Activated CD8-positive, alpha-beta memory T cell treated with anti-CD3 and anti-CD28 coated beads for 4 hours (primary cell): Measurements from ENCODE around the gene PRRC2A.
A peak's percentile ranks its signal among the peaks of the same experiment; 100 is the strongest.

ENCODE experiments used
- DNase-seq, 2 donors: peaks; one replicate each; pipeline ENCODE4 v3.0.0-alpha.2; 2020; ENCODE audit warnings: low read depth in 2 of 2

PRRC2A gene

DNA sequence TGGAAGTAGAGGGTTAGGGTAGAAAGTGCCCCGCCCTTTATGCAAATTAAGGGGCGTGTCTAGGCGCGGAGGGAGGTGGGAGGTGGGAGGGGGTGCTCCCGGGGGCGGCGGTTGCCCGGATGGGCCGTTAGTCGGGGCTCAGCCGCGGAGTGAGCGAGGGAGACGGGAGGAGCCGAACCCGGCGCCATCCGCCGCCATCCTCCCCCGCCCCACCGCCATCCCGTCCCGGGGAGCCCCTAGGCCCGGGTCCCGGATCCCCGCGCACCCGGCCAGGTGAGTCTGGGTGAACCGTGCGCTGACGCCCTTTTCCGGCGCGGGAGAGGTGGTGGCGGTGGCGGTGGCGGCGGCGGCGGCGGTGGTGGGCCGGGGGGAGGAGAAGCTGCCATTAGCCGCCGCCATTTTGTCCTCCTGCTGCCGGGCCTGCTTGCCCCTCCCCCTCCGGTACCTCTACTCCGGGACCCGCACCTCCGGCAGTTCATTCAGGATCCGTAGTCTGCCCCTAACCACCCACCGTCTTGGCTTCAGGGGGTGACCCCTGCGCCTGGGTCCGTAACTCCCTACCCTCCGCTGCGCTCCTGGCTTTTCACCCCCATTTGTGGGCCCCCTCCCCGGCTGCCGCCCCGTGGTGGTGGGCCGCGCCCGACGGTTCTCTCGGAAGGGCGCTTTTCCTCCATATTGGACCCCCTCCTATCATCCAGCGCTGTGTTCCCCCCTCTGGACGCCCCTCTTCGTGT is at the start of gene PRRC2A:
Gene PRRC2A (plus strand): TSS at position 130 of the 734 bp plus-strand sequence. CDS start 2,075 bp downstream, outside the sequence.
- DNase-seq = peak; percentile 64 to 95

DNA sequence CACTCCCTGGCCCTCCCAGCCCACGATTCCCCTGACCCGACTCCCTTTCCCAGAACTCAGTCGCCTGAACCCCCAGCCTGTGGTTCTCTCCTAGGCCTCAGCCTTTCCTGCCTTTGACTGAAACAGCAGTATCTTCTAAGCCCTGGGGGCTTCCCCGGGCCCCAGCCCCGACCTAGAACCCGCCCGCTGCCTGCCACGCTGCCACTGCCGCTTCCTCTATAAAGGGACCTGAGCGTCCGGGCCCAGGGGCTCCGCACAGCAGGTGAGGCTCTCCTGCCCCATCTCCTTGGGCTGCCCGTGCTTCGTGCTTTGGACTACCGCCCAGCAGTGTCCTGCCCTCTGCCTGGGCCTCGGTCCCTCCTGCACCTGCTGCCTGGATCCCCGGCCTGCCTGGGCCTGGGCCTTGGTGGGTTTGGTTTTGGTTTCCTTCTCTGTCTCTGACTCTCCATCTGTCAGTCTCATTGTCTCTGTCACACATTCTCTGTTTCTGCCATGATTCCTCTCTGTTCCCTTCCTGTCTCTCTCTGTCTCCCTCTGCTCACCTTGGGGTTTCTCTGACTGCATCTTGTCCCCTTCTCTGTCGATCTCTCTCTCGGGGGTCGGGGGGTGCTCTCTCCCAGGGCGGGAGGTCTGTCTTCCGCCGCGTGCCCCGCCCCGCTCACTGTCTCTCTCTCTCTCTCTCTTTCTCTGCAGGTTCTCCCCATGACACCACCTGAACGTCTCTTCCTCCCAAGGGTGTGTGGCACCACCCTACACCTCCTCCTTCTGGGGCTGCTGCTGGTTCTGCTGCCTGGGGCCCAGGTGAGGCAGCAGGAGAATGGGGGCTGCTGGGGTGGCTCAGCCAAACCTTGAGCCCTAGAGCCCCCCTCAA is 48.2 kb upstream of the PRRC2A start, which contains the start of gene LTA:
Gene LTA (plus strand): TSS at position 249 of the 871 bp plus-strand sequence. CDS start 454 bp downstream, at position 703.
- no peak for DNase-seq

DNA sequence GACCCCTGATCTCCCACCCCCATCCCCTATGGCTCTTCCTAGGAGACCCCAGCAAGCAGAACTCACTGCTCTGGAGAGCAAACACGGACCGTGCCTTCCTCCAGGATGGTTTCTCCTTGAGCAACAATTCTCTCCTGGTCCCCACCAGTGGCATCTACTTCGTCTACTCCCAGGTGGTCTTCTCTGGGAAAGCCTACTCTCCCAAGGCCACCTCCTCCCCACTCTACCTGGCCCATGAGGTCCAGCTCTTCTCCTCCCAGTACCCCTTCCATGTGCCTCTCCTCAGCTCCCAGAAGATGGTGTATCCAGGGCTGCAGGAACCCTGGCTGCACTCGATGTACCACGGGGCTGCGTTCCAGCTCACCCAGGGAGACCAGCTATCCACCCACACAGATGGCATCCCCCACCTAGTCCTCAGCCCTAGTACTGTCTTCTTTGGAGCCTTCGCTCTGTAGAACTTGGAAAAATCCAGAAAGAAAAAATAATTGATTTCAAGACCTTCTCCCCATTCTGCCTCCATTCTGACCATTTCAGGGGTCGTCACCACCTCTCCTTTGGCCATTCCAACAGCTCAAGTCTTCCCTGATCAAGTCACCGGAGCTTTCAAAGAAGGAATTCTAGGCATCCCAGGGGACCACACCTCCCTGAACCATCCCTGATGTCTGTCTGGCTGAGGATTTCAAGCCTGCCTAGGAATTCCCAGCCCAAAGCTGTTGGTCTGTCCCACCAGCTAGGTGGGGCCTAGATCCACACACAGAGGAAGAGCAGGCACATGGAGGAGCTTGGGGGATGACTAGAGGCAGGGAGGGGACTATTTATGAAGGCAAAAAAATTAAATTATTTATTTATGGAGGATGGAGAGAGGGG is 47.0 kb upstream of the PRRC2A start:
- DNase-seq = no peak

DNA sequence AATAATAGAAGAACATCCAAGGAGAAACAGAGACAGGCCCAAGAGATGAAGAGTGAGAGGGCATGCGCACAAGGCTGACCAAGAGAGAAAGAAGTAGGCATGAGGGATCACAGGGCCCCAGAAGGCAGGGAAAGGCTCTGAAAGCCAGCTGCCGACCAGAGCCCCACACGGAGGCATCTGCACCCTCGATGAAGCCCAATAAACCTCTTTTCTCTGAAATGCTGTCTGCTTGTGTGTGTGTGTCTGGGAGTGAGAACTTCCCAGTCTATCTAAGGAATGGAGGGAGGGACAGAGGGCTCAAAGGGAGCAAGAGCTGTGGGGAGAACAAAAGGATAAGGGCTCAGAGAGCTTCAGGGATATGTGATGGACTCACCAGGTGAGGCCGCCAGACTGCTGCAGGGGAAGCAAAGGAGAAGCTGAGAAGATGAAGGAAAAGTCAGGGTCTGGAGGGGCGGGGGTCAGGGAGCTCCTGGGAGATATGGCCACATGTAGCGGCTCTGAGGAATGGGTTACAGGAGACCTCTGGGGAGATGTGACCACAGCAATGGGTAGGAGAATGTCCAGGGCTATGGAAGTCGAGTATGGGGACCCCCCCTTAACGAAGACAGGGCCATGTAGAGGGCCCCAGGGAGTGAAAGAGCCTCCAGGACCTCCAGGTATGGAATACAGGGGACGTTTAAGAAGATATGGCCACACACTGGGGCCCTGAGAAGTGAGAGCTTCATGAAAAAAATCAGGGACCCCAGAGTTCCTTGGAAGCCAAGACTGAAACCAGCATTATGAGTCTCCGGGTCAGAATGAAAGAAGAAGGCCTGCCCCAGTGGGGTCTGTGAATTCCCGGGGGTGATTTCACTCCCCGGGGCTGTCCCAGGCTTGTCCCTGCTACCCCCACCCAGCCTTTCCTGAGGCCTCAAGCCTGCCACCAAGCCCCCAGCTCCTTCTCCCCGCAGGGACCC is 46.1 kb upstream of the PRRC2A start:
- no peak for DNase-seq

DNA sequence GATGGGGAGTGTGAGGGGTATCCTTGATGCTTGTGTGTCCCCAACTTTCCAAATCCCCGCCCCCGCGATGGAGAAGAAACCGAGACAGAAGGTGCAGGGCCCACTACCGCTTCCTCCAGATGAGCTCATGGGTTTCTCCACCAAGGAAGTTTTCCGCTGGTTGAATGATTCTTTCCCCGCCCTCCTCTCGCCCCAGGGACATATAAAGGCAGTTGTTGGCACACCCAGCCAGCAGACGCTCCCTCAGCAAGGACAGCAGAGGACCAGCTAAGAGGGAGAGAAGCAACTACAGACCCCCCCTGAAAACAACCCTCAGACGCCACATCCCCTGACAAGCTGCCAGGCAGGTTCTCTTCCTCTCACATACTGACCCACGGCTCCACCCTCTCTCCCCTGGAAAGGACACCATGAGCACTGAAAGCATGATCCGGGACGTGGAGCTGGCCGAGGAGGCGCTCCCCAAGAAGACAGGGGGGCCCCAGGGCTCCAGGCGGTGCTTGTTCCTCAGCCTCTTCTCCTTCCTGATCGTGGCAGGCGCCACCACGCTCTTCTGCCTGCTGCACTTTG is 45.1 kb upstream of the PRRC2A start, which contains the start of gene TNF:
Gene TNF (plus strand): TSS at position 231 of the 567 bp plus-strand sequence. CDS start 177 bp downstream, at position 408.
- DNase-seq = peak in 1 of 2 donors; percentile 78

DNA sequence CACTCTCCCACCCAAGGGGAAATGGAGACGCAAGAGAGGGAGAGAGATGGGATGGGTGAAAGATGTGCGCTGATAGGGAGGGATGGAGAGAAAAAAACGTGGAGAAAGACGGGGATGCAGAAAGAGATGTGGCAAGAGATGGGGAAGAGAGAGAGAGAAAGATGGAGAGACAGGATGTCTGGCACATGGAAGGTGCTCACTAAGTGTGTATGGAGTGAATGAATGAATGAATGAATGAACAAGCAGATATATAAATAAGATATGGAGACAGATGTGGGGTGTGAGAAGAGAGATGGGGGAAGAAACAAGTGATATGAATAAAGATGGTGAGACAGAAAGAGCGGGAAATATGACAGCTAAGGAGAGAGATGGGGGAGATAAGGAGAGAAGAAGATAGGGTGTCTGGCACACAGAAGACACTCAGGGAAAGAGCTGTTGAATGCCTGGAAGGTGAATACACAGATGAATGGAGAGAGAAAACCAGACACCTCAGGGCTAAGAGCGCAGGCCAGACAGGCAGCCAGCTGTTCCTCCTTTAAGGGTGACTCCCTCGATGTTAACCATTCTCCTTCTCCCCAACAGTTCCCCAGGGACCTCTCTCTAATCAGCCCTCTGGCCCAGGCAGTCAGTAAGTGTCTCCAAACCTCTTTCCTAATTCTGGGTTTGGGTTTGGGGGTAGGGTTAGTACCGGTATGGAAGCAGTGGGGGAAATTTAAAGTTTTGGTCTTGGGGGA is 44.4 kb upstream of the PRRC2A start:
- DNase-seq = no peak

DNA sequence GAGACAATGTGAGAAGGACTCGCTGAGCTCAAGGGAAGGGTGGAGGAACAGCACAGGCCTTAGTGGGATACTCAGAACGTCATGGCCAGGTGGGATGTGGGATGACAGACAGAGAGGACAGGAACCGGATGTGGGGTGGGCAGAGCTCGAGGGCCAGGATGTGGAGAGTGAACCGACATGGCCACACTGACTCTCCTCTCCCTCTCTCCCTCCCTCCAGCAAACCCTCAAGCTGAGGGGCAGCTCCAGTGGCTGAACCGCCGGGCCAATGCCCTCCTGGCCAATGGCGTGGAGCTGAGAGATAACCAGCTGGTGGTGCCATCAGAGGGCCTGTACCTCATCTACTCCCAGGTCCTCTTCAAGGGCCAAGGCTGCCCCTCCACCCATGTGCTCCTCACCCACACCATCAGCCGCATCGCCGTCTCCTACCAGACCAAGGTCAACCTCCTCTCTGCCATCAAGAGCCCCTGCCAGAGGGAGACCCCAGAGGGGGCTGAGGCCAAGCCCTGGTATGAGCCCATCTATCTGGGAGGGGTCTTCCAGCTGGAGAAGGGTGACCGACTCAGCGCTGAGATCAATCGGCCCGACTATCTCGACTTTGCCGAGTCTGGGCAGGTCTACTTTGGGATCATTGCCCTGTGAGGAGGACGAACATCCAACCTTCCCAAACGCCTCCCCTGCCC is 43.5 kb upstream of the PRRC2A start:
- no peak for DNase-seq

DNA sequence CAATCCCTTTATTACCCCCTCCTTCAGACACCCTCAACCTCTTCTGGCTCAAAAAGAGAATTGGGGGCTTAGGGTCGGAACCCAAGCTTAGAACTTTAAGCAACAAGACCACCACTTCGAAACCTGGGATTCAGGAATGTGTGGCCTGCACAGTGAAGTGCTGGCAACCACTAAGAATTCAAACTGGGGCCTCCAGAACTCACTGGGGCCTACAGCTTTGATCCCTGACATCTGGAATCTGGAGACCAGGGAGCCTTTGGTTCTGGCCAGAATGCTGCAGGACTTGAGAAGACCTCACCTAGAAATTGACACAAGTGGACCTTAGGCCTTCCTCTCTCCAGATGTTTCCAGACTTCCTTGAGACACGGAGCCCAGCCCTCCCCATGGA is 42.9 kb upstream of the PRRC2A start:
- no peak for DNase-seq

DNA sequence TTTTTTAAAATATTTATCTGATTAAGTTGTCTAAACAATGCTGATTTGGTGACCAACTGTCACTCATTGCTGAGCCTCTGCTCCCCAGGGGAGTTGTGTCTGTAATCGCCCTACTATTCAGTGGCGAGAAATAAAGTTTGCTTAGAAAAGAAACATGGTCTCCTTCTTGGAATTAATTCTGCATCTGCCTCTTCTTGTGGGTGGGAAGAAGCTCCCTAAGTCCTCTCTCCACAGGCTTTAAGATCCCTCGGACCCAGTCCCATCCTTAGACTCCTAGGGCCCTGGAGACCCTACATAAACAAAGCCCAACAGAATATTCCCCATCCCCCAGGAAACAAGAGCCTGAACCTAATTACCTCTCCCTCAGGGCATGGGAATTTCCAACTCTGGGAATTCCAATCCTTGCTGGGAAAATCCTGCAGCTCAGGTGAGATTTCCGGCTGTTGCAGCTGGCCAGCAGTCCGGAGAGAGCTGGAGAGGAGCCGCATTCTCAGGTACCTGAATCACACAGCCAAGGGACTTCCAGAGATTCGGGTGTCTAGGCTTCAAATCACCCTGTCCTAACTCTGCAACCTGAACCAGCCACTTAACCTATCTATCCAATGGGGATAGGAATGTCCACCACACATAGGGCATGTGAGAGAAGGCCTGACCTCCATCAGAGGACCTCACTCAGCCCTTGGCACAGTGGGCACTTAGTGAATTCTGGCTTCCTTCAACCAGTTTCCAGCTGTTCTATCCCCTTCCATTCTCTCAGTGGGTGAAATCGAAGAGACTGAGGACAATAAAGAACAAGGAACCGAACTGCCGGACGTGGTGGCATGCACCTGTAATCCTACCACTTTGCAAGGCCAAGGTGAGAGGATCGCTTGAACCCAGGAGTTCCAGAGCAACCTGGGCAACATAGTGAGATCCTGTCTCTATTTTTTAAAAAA is 42.1 kb upstream of the PRRC2A start:
- DNase-seq = no peak

DNA sequence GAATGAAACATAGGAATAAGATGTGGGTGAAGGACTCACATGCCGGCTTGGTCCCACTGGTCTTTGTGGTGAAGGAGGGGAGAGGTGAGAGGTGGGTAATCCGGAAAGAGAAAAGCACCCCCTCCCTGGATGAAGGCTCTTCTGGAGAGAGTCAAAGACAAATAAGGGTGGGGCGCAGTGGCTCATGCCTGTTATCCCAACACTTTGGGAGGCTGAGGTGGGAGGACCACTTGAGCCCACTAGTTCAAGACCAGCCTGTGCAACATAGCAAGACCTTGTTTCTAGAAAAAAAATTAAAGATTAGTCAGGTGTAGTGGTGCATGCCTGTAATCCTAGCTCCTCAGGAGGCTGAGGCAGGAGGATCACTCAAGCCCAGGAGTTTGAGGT is 41.4 kb upstream of the PRRC2A start:
- DNase-seq = no peak

DNA sequence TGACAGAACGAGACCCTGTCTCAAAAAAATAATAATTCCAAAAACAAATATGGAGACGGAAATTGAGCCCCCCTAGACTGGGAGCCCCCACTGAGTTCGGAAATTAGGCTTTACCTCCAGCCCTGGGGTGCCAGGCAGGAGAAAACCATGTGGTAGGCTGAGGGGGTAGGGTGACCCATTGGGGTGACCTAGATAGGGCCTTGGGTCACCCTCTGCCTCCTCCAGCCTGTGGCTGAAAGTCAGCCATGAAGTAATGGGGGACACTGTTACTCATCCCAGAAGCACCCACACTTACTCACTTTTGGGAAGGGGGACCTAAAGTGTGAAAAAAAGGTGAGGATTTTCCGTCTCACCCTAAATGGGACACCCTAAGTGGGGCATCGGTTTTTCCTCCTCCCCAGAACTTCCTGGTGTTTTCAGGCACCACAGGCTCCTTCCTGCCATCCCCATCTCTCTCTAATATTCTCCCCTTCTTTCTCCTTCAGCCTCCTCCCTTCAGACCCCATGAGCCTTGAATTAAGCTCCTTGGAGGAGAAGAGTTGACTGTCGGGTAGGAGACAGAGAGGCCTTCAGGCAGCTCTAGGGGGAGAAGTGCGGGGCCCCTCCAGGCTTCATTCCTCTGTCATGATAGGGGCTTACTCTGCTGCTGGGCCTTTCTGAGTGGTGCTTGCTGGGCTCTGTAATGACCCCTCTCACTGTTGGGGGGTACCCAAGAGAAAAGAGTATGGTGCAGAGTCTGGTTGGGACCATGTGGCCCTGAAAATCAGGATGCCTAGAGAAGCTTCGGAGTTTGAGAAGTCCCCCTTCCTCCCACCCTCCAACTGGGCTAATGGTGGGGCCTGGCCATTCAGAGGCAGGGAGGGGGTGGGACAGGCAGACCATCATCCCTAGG is 40.7 kb upstream of the PRRC2A start:
- no peak for DNase-seq

DNA sequence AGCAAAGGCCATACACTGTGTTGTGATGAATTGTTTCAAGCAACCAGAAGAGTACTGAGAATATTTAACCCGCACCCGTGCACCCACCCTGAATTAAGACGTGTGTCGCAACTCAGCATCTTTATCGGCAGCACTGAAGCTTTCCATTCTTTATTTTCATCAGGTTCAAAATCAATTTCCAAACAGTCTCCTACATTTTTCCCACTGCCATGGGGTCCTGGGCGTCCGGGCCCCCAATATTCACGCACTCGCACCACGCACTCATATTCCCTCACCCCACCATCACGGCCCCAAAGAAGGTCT is 40.1 kb upstream of the PRRC2A start:
- no peak for DNase-seq

DNA sequence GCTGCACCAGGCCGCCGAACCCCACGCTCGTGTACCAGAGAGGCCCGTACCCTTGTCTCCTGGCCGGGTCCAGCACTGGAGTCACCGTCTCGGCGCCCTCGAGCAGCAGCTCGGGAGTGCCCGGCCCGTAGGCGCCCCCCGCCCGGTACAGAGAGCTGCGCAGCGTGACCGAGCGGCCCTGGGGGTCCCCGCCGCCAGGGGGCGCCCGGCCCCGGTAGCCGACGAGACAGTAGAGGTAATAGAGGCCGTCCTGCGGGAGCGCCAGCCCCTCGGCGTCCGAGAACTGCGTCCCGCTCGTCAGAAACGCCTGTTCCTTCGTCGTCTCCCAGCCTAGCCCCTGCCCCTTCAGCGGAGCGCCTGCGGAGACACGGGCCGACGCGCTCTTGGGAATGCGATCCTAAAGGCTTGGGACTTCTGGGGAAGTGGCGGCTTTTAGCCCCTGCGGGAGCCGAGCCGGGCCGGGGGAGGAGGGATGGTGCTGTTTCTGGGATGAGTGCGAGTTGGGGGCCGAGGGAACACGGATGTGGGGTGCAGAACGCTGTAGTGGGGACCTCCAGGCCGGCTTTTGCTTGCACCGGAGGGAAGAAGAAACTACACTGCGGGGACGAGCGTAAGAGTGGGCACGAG is 39.6 kb upstream of the PRRC2A start:
- DNase-seq = peak; percentile 75 to 83

DNA sequence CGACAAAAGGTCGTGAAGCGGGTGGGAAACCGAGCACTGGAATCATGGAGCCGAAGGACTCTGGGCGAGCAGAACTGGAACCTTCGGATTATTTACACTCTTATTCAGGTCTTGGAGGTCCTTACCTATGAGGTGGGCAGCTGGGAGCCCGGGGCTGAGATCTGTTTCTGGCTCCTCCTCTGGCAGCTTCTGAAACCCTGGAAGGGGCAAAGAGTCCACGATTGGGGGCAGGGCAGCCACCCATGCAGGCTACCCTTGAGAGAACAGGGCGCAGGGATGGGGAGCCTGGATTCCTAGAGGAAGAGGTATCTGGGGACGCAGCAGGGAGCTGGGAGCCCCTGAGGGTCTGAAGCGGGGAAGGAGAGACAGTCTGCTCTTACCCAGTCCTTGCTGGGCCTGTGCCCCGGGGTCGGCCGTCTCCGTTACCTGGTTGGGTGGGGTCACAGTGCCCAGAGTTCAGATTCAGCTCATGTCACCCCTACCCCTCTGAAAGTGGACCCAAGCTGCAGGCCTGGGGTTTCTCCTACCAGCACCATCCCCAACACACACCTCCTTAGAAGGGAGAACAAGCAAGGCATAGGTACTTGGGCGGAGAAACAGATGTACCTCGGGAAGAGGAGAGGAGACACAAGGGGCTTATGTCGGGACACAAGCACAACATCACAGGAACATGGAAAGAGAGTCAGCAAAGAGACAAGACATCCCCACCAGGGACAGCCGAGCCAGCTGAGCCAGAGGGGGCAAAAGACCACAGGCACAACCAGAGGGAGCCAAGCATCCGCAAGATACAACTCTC is 38.9 kb upstream of the PRRC2A start:
- no peak for DNase-seq

DNA sequence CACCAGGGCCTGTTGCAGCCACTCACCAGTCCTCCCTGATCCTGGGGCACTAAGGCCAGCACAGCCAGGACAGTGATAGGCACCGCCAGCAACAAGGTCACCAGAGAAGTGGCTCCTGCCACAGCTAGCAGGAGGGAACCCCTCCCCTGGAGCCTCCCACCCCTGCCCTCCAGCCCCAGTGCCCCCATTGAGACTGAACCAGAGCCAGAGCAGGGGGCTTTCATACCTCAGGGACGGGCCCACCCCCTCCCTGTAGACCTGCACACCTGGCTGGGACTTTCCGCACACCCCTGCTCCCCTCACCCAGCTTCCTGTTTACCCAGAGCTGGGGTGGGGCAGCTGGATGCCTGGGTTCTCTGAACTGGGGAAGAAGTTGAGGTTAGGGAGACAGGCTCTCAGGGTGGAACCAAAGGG is 38.3 kb upstream of the PRRC2A start, which contains the start of gene LTB:
Gene LTB (minus strand): TSS at position 195 of the 414 bp plus-strand sequence. CDS start 7 bp downstream, at position 188.
- no peak for DNase-seq

DNA sequence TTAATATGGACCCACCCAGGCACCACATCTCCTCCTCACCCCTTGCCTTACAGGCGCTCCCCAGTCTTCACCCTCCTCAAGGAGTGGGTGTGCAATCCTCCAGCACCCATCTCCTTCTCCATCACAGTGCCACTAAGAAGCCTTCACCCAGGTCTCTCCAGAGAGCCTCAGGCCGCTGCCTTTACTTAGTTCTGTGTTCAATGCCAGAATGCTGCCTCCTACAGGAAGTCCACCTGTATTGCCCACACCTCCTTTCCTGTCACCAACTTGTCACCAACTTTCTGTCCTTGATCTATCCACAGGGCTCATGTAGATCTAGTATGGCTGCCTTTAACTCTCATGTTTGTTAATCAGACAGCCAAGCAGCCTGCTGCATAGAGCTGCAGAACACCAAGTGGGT is 35.0 kb upstream of the PRRC2A start:
- DNase-seq = no peak
